BJ (cell line): ENCODE results near the gene ATP6V1F. TPM values are rescaled to one million over a fixed set of nuclear protein-coding genes. Genes with fewer than 3 reads are reported as not detected.

ENCODE experiments used
- CTCF ChIA-PET: fragments of 350-600 bp; formaldehyde crosslinking; extraction: SDS; loops from one replicate; lab custom pipeline; 2021; ENCODE audit warnings: antibody characterized with exemption, inconsistent platforms; lab: Yijun Ruan, JAX
- POLR2A ChIA-PET: fragments of 300-600 bp; sonication (Branson Sonifier 250); formaldehyde crosslinking; extraction: SDS; loops from one replicate; lab custom pipeline; 2021; ENCODE audit warnings: antibody characterized with exemption; lab: Charles Lee
- DNase-seq: peaks from one replicate; pipeline ENCODE4 v3.0.0-alpha.2; 2011; ENCODE audit warnings: low read depth
- H3K27me3 ChIP-seq: 2 replicates; pipeline ENCODE4 v1.6.0; 2011; ENCODE audit warnings: low read length; ENCODE audit not compliant: control insufficient read depth, insufficient read depth
- H3K36me3 ChIP-seq: 2 replicates; pipeline ENCODE4 v1.5.1; 2011; ENCODE audit warnings: low read length; ENCODE audit not compliant: control insufficient read depth, insufficient read depth
- H3K4me3 ChIP-seq: 2 replicates; pipeline ENCODE4 v1.5.1; 2011; ENCODE audit warnings: low read depth, mild to moderate bottlenecking, control low read depth, low read length
- CTCF ChIP-seq: IDR thresholded peaks from 2 replicates; pipeline ENCODE4 v1.5.1; 2011; ENCODE audit warnings: low read depth, mild to moderate bottlenecking, control low read depth, inconsistent platforms, low read length, moderate library complexity; ENCODE audit not compliant: insufficient read depth
- polyA plus RNA-seq: library from polyadenylated mRNA; depleted of rRNA; stranded (reverse); fragments of >200 nt; gene quantifications from 2 replicates; pipeline ENCODE4 v1.2.3, GENCODE V29; 2011

ATP6V1F gene
- polyA plus RNA-seq, 1 experiment: 198 TPM

- TF ChIP-seq CTCF: no peak
These were observed 27.9 kb downstream of the ATP6V1F start for GRCh38 chr7:128890306-128891109.

GRCh38 chr7:128891110-128891941, 28.7 kb downstream of the ATP6V1F start:
- 0 out of 2 replicates have a peak, but pooled peaks cover 2% of the 10 kb centered on the region for H3K27me3 ChIP-seq
- no peak for TF ChIP-seq CTCF
- no peak overlapping the region for H3K4me3 ChIP-seq
- no peaks in the 10 kb centered on the region for H3K36me3 ChIP-seq
- no peak for DNase-seq
- ChIA-PET CTCF (interaction anchor here (1.9 kb wide), 1 partner anchor 8 kb away, joined by 7 read pairs; no protein-coding TSS in a partner anchor), POLR2A (no interaction called here)

More at GRCh38 chr7:128890306-128891109, 27.9 kb downstream of the ATP6V1F start:
- ChIA-PET POLR2A (interaction anchor here (0.5 kb wide), 1 partner anchor 108 kb away, joined by 3 read pairs; no protein-coding TSS in a partner anchor), CTCF (no interaction called here)
- Histone ChIP-seq H3K36me3 (no peaks in the 10 kb centered on the region), H3K27me3 (0 out of 2 replicates have a peak, but pooled peaks cover 2% of the 10 kb centered on the region), H3K4me3 (no peak overlapping the region)
- no peak for DNase-seq

GRCh38 chr7:128891942-128892269, 29.2 kb downstream of the ATP6V1F start:
- 0 out of 2 replicates have a peak, but pooled peaks cover 2% of the 10 kb centered on the region for H3K27me3 ChIP-seq
- POLR2A ChIA-PET: no interaction called here
- H3K4me3 ChIP-seq: no peak overlapping the region
- H3K36me3 ChIP-seq: no peaks in the 10 kb centered on the region
- no peak for DNase-seq
- CTCF ChIA-PET: interaction anchor here (1.9 to 2.0 kb wide), 2 partner anchors 8 to 200 kb away, joined by 6 to 7 read pairs; no protein-coding TSS in a partner anchor
- TF ChIP-seq CTCF: no peak

GRCh38 chr7:128892521-128893250, 30.0 kb downstream of the ATP6V1F start:
- Histone ChIP-seq H3K36me3 (no peaks in the 10 kb centered on the region), H3K27me3 (0 out of 2 replicates have a peak, but pooled peaks cover 2% of the 10 kb centered on the region), H3K4me3 (no peak overlapping the region)
- ChIA-PET POLR2A (no interaction called here), CTCF (interaction anchor here (1.0 to 2.0 kb wide), 4 partner anchors 9 to 199 kb away, joined by 3 to 7 read pairs (median 5); no protein-coding TSS in a partner anchor)
- TF ChIP-seq CTCF: no peak
- no peak for DNase-seq
